GM12878 (cell line): ENCODE data around the gene SCG3.

Experiments
- ATF7 ChIP-seq: fragments of 450-650 bp; IDR thresholded peaks from 2 replicates; pipeline ENCODE4 v1.6.1; 2016; ENCODE audit warnings: low read depth, mild to moderate bottlenecking
- CTCF ChIP-seq, 3 experiments: IDR thresholded peaks in 2 of 3; conservative IDR thresholded peaks in 1 of 3; 2 replicates each; pipeline ENCODE4 v1.5.1; 2011; ENCODE audit warnings: low read depth in 3 of 3, low read length in 3 of 3, mild to moderate bottlenecking in 3 of 3, control low read depth in 2 of 3, moderate library complexity in 2 of 3, inconsistent platforms in 1 of 3, mixed read lengths in 1 of 3; ENCODE audit not compliant: control insufficient read depth in 2 of 3, insufficient read depth in 1 of 3; ENCODE audit errors: extremely low read depth in 1 of 3
- E2F4 ChIP-seq: IDR thresholded peaks from 2 replicates; pipeline ENCODE4 v1.6.1; 2012; ENCODE audit warnings: low read depth, low read length, improper control_type of control experiment
- EZH2 ChIP-seq: IDR thresholded peaks from 2 replicates; pipeline ENCODE4 v1.6.1; 2012; ENCODE audit warnings: low read depth, mild to moderate bottlenecking, control low read depth, inconsistent platforms, low read length, borderline replicate concordance; ENCODE audit not compliant: control insufficient read depth
- HSF1 ChIP-seq: fragments of 150-350 bp; IDR thresholded peaks from 2 replicates; pipeline ENCODE4 v1.6.1; 2014; ENCODE audit warnings: mild to moderate bottlenecking, low read depth, low read length
- JUND ChIP-seq: IDR thresholded peaks from 2 replicates; pipeline ENCODE4 v1.6.1; 2012; ENCODE audit warnings: low read depth, mild to moderate bottlenecking, low read length, improper control_type of control experiment, moderate library complexity
- NFYA ChIP-seq: IDR thresholded peaks from 2 replicates; pipeline ENCODE4 v1.6.1; 2011; ENCODE audit warnings: low read depth, mild to moderate bottlenecking, low read length, improper control_type of control experiment, borderline replicate concordance
- NR2C2 ChIP-seq: IDR thresholded peaks from 2 replicates; pipeline ENCODE4 v1.6.1; 2011; ENCODE audit warnings: borderline replicate concordance, low read depth; ENCODE audit not compliant: control insufficient read depth, insufficient read length
- NRF1 ChIP-seq: conservative IDR thresholded peaks from 2 replicates; pipeline ENCODE4 v1.6.1; 2011; ENCODE audit warnings: mild to moderate bottlenecking, low read depth, low read length, improper control_type of control experiment
- POLR2A ChIP-seq: IDR thresholded peaks from 2 replicates; pipeline ENCODE4 v1.6.1; 2011; ENCODE audit warnings: low read depth, mild to moderate bottlenecking, low read length
- POLR2AphosphoS5 ChIP-seq: IDR thresholded peaks from 2 replicates; pipeline ENCODE4 v1.6.1; 2011; ENCODE audit warnings: mild to moderate bottlenecking, low read length, inconsistent platforms
- POU2F2 ChIP-seq: IDR thresholded peaks from 3 replicates; pipeline ENCODE4 v1.6.1; 2011; ENCODE audit warnings: low read depth, mild to moderate bottlenecking, low read length, borderline replicate concordance
- TCF12 ChIP-seq: IDR thresholded peaks from 2 replicates; pipeline ENCODE4 v1.6.1; 2011; ENCODE audit warnings: low read depth, mild to moderate bottlenecking, low read length

- TF ChIP-seq EZH2 (no peak), POU2F2 (no peak), E2F4 (no peak), TCF12 (no peak), NRF1 (no peak), JUND (no peak), HSF1 (no peak), POLR2A (no peak), POLR2AphosphoS5 (no peak), CTCF (IDR thresholded peaks at IDR 0.05 in 2 of 3, conservative IDR thresholded peaks at IDR 0.05 in 1 of 3; ENCODE audit: control insufficient read depth in 2 of 3, extremely low read depth in 1 of 3, insufficient read depth in 1 of 3, low read depth in 3 of 3, low read length in 3 of 3) (no peak), NFYA (no peak), NR2C2 (no peak), ATF7 (no peak)
Measured at GRCh38 chr15:51755790-51756189, 74.5 kb downstream of the SCG3 start.
